Measurements from ENCODE around the gene HIKESHI. TPM values are rescaled to one million over a fixed set of nuclear protein-coding genes. Genes with fewer than 3 reads are reported as not detected.

The HIKESHI gene
- total RNA-seq, 2 experiments from 2014 or later, result 6.3 to 6.6 TPM

- Histone ChIP-seq H3K36me3 (ENCODE audit: insufficient read depth, low read length) (peaks cover 39% of the 10 kb centered on the region), H3K27me3 (ENCODE audit: control insufficient read depth in 1 of 2, insufficient read depth in 2 of 2, low read length in 2 of 2) (no peaks in the 10 kb centered on the region), H3K4me1 (ENCODE audit: insufficient read depth, low read length) (peaks cover 3% of the 10 kb centered on the region), H3K9me3 (ENCODE audit: control insufficient read depth in 1 of 2, insufficient read depth in 1 of 2, low read length in 2 of 2) (no peaks in the 10 kb centered on the region), H3K27ac (ENCODE audit: low read depth in 1 of 2, low read length in 2 of 2) (no peak overlapping the region), H3K4me3 (ENCODE audit: low read length) (no peak overlapping the region)
- peaks cover 71% of the 10 kb centered on the region for H3K36me3 Mint-ChIP-seq (ENCODE audit: low read depth)
- no peak overlapping the region for H3K27ac Mint-ChIP-seq
- H3K9me3 Mint-ChIP-seq, result no peaks in the 10 kb centered on the region
- no peak for ATAC-seq (ENCODE audit: poor library complexity)
- no peak for DNase-seq
- ChIA-PET POLR2A (no interaction called here), CTCF (interaction anchor here (0.7 kb wide), 1 partner anchor 20 kb away, joined by 3 read pairs; no protein-coding TSS in a partner anchor)
- H3K4me1 Mint-ChIP-seq (ENCODE audit: low read depth), result peaks cover 9% of the 10 kb centered on the region
- no peaks in the 10 kb centered on the region for H3K27me3 Mint-ChIP-seq
- TF ChIP-seq CTCF (IDR thresholded peaks at IDR 0.05), result no peak
- intact Hi-C loops (cut with DNase I, micrococcal nuclease), result no loop called here
- H3K4me3 Mint-ChIP-seq, result no peak overlapping the region
Observed at GRCh38 chr11:86257446-86257845, 44.6 kb upstream of the HIKESHI start.

GRCh38 chr11:86259730-86260129 lies 42.3 kb upstream of the HIKESHI start:
- Mint-ChIP-seq H3K4me1 (ENCODE audit: low read depth) (peaks cover 8% of the 10 kb centered on the region), H3K4me3 (no peak overlapping the region), H3K9me3 (no peaks in the 10 kb centered on the region), H3K27ac (no peak overlapping the region), H3K27me3 (no peaks in the 10 kb centered on the region), H3K36me3 (ENCODE audit: low read depth) (peaks cover 80% of the 10 kb centered on the region)
- TF ChIP-seq CTCF (IDR thresholded peaks at IDR 0.05), result no peak
- no peaks in the 10 kb centered on the region for H3K9me3 ChIP-seq (ENCODE audit: control insufficient read depth in 1 of 2, insufficient read depth in 1 of 2, low read length in 2 of 2)
- peaks cover 49% of the 10 kb centered on the region for H3K36me3 ChIP-seq (ENCODE audit: insufficient read depth, low read length)
- POLR2A ChIA-PET, result interaction anchor here (1.0 kb wide), 1 partner anchor 15 kb away, joined by 4 read pairs; the partner anchor contains the start of gene EED
- CTCF ChIA-PET, result interaction anchor here (1.2 kb wide), 1 partner anchor 9 kb away, joined by 3 read pairs; no protein-coding TSS in a partner anchor
- intact Hi-C loops (cut with DNase I, micrococcal nuclease), result no loop called here
- H3K4me1 ChIP-seq (ENCODE audit: insufficient read depth, low read length), result no peaks in the 10 kb centered on the region
- no peak for ATAC-seq (ENCODE audit: poor library complexity)
- H3K4me3 ChIP-seq (ENCODE audit: low read length), result no peak overlapping the region
- H3K27me3 ChIP-seq (ENCODE audit: control insufficient read depth in 1 of 2, insufficient read depth in 2 of 2, low read length in 2 of 2), result no peaks in the 10 kb centered on the region
- no peak for DNase-seq
- H3K27ac ChIP-seq (ENCODE audit: low read depth in 1 of 2, low read length in 2 of 2), result no peak overlapping the region

GRCh38 chr11:86261328-86261727 lies 40.7 kb upstream of the HIKESHI start:
- Histone ChIP-seq H3K4me3 (ENCODE audit: low read length) (no peak overlapping the region), H3K27me3 (ENCODE audit: control insufficient read depth in 1 of 2, insufficient read depth in 2 of 2, low read length in 2 of 2) (no peaks in the 10 kb centered on the region), H3K27ac (ENCODE audit: low read depth in 1 of 2, low read length in 2 of 2) (no peak overlapping the region), H3K4me1 (ENCODE audit: insufficient read depth, low read length) (no peaks in the 10 kb centered on the region), H3K9me3 (ENCODE audit: control insufficient read depth in 1 of 2, insufficient read depth in 1 of 2, low read length in 2 of 2) (no peaks in the 10 kb centered on the region), H3K36me3 (ENCODE audit: insufficient read depth, low read length) (peaks cover 52% of the 10 kb centered on the region)
- intact Hi-C loops (cut with DNase I, micrococcal nuclease), result no loop called here
- CTCF ChIA-PET, result interaction anchor here (0.7 to 1.0 kb wide), 2 partner anchors 31 to 39 kb away, joined by 3 read pairs; no protein-coding TSS in a partner anchor
- no peak for ATAC-seq (ENCODE audit: poor library complexity)
- Mint-ChIP-seq H3K27ac (no peak overlapping the region), H3K36me3 (ENCODE audit: low read depth) (peaks cover 78% of the 10 kb centered on the region), H3K27me3 (no peaks in the 10 kb centered on the region), H3K4me3 (no peak overlapping the region), H3K9me3 (no peaks in the 10 kb centered on the region), H3K4me1 (ENCODE audit: low read depth) (peaks cover 10% of the 10 kb centered on the region)
- no peak for TF ChIP-seq CTCF (IDR thresholded peaks at IDR 0.05)
- POLR2A ChIA-PET, result interaction anchor here (1.3 kb wide), 1 partner anchor 16 kb away, joined by 3 read pairs; no protein-coding TSS in a partner anchor
- no peak for DNase-seq

Measured in CD4-positive, alpha-beta T cell (primary cell).